ENCODE data around the gene CRP.

The CRP gene

GRCh38 chr1:159707472-159708260 is 6.7 kb downstream of the CRP start:
- Histone ChIP-seq H3K9me2 (replicated peaks; ENCODE audit: control insufficient read depth, low read length) (no peaks in the 10 kb centered on the region), H3K27ac (ENCODE audit: low read depth, low read length) (no peak overlapping the region), H3K4me2 (ENCODE audit: low read length) (no peak overlapping the region), H3K4me3 (ENCODE audit: low read length) (no peak overlapping the region), H3K9me3 (ENCODE audit: control insufficient read depth, insufficient read depth, low read length) (no peaks in the 10 kb centered on the region), H3K27me3 (ENCODE audit: control insufficient read depth, low read length) (no peaks in the 10 kb centered on the region), H3F3A (ENCODE audit: control insufficient read depth, insufficient read depth) (no peaks in the 10 kb centered on the region), H3K79me2 (ENCODE audit: control insufficient read depth, low read length) (no peaks in the 10 kb centered on the region), H3K36me3 (ENCODE audit: control insufficient read depth, low read length) (no peaks in the 10 kb centered on the region), H4K20me1 (ENCODE audit: control insufficient read depth, insufficient read depth, low read depth, low read length) (no peaks in the 10 kb centered on the region), H3K4me1 (ENCODE audit: control insufficient read depth, low read length) (no peaks in the 10 kb centered on the region)
- TF ChIP-seq CTCF (IDR thresholded peaks at IDR 0.05; ENCODE audit: low read depth, low read length, poor library complexity, severe bottlenecking) (no peak), EZH2phosphoT487 (IDR thresholded peaks at IDR 0.05; ENCODE audit: borderline replicate concordance, low read length) (no peak)

- Histone ChIP-seq H3K27ac (ENCODE audit: low read depth, low read length) (no peak overlapping the region), H3K27me3 (ENCODE audit: control insufficient read depth, low read length) (no peaks in the 10 kb centered on the region)
Observed at GRCh38 chr1:159705904-159706256, 8.5 kb downstream of the CRP start.

GRCh38 chr1:159705251-159705903 is 9.0 kb downstream of the CRP start:
- H3K36me3 ChIP-seq (ENCODE audit: control insufficient read depth, low read length) = no peaks in the 10 kb centered on the region
- H3K9me2 ChIP-seq (replicated peaks; ENCODE audit: control insufficient read depth, low read length) = no peaks in the 10 kb centered on the region
- no peaks in the 10 kb centered on the region for H4K20me1 ChIP-seq (ENCODE audit: control insufficient read depth, insufficient read depth, low read depth, low read length)
- H3K79me2 ChIP-seq (ENCODE audit: control insufficient read depth, low read length) = no peaks in the 10 kb centered on the region
- H3F3A ChIP-seq (ENCODE audit: control insufficient read depth, insufficient read depth) = no peaks in the 10 kb centered on the region
- no peak overlapping the region for H3K27ac ChIP-seq (ENCODE audit: low read depth, low read length)
- TF ChIP-seq CTCF (IDR thresholded peaks at IDR 0.05; ENCODE audit: low read depth, low read length, poor library complexity, severe bottlenecking) = no peak
- TF ChIP-seq EZH2phosphoT487 (IDR thresholded peaks at IDR 0.05; ENCODE audit: borderline replicate concordance, low read length) = no peak
- H3K9me3 ChIP-seq (ENCODE audit: control insufficient read depth, insufficient read depth, low read length) = no peaks in the 10 kb centered on the region
- no peaks in the 10 kb centered on the region for H3K4me1 ChIP-seq (ENCODE audit: control insufficient read depth, low read length)
- no peaks in the 10 kb centered on the region for H3K27me3 ChIP-seq (ENCODE audit: control insufficient read depth, low read length)
- H3K4me3 ChIP-seq (ENCODE audit: low read length) = no peak overlapping the region
- H3K4me2 ChIP-seq (ENCODE audit: low read length) = no peak overlapping the region

More at GRCh38 chr1:159705904-159706256, 8.5 kb downstream of the CRP start:
- H3K9me2 ChIP-seq (replicated peaks; ENCODE audit: control insufficient read depth, low read length) = no peaks in the 10 kb centered on the region
- no peaks in the 10 kb centered on the region for H3F3A ChIP-seq (ENCODE audit: control insufficient read depth, insufficient read depth)
- no peaks in the 10 kb centered on the region for H3K79me2 ChIP-seq (ENCODE audit: control insufficient read depth, low read length)
- H3K9me3 ChIP-seq (ENCODE audit: control insufficient read depth, insufficient read depth, low read length) = no peaks in the 10 kb centered on the region
- no peak overlapping the region for H3K4me3 ChIP-seq (ENCODE audit: low read length)
- no peak for TF ChIP-seq CTCF (IDR thresholded peaks at IDR 0.05; ENCODE audit: low read depth, low read length, poor library complexity, severe bottlenecking)
- TF ChIP-seq EZH2phosphoT487 (IDR thresholded peaks at IDR 0.05; ENCODE audit: borderline replicate concordance, low read length) = no peak
- H3K4me1 ChIP-seq (ENCODE audit: control insufficient read depth, low read length) = no peaks in the 10 kb centered on the region
- H3K4me2 ChIP-seq (ENCODE audit: low read length) = no peak overlapping the region
- H4K20me1 ChIP-seq (ENCODE audit: control insufficient read depth, insufficient read depth, low read depth, low read length) = no peaks in the 10 kb centered on the region
- H3K36me3 ChIP-seq (ENCODE audit: control insufficient read depth, low read length) = no peaks in the 10 kb centered on the region

All from DOHH2 (cell line).